HG03354 (cell line): ENCODE data around the gene ALPG.
"Not testable (repeated sequence)": the region's sequence is repeated elsewhere in the genome, so short reads cannot be mapped to it uniquely, and the experiment has no call there.

Source experiments
- ATAC-seq: cut with Tn5 transposase; IDR thresholded peaks from one replicate; pipeline ENCODE4 v1.9.1; 2021; ENCODE audit warnings: mild to moderate bottlenecking; ENCODE audit not compliant: unreplicated experiment, poor library complexity, severe bottlenecking

Gene ALPG

GRCh38 chr2:232416521-232417470 is 10.2 kb downstream of the ALPG start:
- no peak for ATAC-seq

- ATAC-seq = no peak
Measured at GRCh38 chr2:232417489-232417888, 10.8 kb downstream of the ALPG start.

- ATAC-seq = no peak
Measured at GRCh38 chr2:232418056-232418455, 11.4 kb downstream of the ALPG start.

GRCh38 chr2:232418466-232419244 is 12.0 kb downstream of the ALPG start:
- ATAC-seq = no peak

GRCh38 chr2:232419245-232420072 is 12.8 kb downstream of the ALPG start:
- no peak for ATAC-seq

GRCh38 chr2:232420073-232420454 is 13.4 kb downstream of the ALPG start:
- no peak for ATAC-seq

- ATAC-seq = no peak
Measured at GRCh38 chr2:232420463-232421188, 14.0 kb downstream of the ALPG start.

- ATAC-seq = no peak
Measured at GRCh38 chr2:232421189-232421785, 14.6 kb downstream of the ALPG start.

GRCh38 chr2:232422051-232422450 is 15.4 kb downstream of the ALPG start:
- ATAC-seq = no peak

GRCh38 chr2:232422996-232423395 is 16.4 kb downstream of the ALPG start:
- not testable (repeated sequence) for ATAC-seq

GRCh38 chr2:232423407-232423806 is 16.8 kb downstream of the ALPG start:
- not testable (repeated sequence) for ATAC-seq

- no peak for ATAC-seq
Measured at GRCh38 chr2:232431705-232432590, 25.3 kb downstream of the ALPG start.

- no peak for ATAC-seq
Measured at GRCh38 chr2:232432598-232433184, 26.0 kb downstream of the ALPG start.

GRCh38 chr2:232433622-232434021 is 27.0 kb downstream of the ALPG start:
- not testable (repeated sequence) for ATAC-seq

GRCh38 chr2:232434091-232434490 is 27.4 kb downstream of the ALPG start:
- no peak for ATAC-seq

GRCh38 chr2:232434563-232435374 is 28.1 kb downstream of the ALPG start:
- no peak for ATAC-seq

- ATAC-seq = no peak
Measured at GRCh38 chr2:232435375-232435648, 28.7 kb downstream of the ALPG start.
